GM23338 (cell line): Measurements from ENCODE around the gene RAD51B. TPM values are rescaled to one million over a fixed set of nuclear protein-coding genes. Genes with fewer than 3 reads are reported as not detected.

Experiments
- ATAC-seq: fragments of 200-7000 bp; cut with Tn5 transposase; 3 replicates; pipeline ENCODE4 v1.9.1; 2020
- DNase-seq: peaks from one replicate; pipeline ENCODE4 v3.0.0-alpha.2; 2015; ENCODE audit warnings: low spot score
- H2AFZ ChIP-seq: fragments of 200-600 bp; sonication (generic); 2 replicates; pipeline ENCODE4 v1.8.0; 2016; ENCODE audit warnings: antibody characterized with exemption, mild to moderate bottlenecking, moderate library complexity
- H3F3A ChIP-seq: fragments of 200-600 bp; sonication (generic); replicated peaks from 2 replicates; pipeline ENCODE4 v1.8.0; 2017; ENCODE audit warnings: antibody characterized with exemption, mixed run types, low read depth
- H3K27ac ChIP-seq: fragments of 200-600 bp; sonication (generic); 2 replicates; pipeline ENCODE4 v1.6.1; 2016; ENCODE audit warnings: low read depth
- H3K27me3 ChIP-seq: fragments of 200-600 bp; sonication (generic); 2 replicates; pipeline ENCODE4 v1.8.0; 2016; ENCODE audit warnings: mild to moderate bottlenecking, mixed run types, moderate library complexity; ENCODE audit not compliant: insufficient read depth
- H3K36me3 ChIP-seq: fragments of 200-600 bp; sonication (generic); 2 replicates; pipeline ENCODE4 v1.8.0; 2016; ENCODE audit warnings: mild to moderate bottlenecking; ENCODE audit not compliant: insufficient read depth
- H3K4me1 ChIP-seq: fragments of 200-600 bp; sonication (generic); 2 replicates; pipeline ENCODE4 v1.8.0; 2016; ENCODE audit warnings: mild to moderate bottlenecking, moderate library complexity; ENCODE audit not compliant: insufficient read depth
- H3K4me2 ChIP-seq: fragments of 200-600 bp; sonication (generic); 2 replicates; pipeline ENCODE4 v1.7.1; 2017; ENCODE audit warnings: mixed run types
- H3K4me3 ChIP-seq: fragments of 200-600 bp; sonication (generic); 2 replicates; pipeline ENCODE4 v1.6.1; 2016; ENCODE audit warnings: mixed run types
- H3K79me2 ChIP-seq: fragments of 200-600 bp; sonication (generic); replicated peaks from 2 replicates; pipeline ENCODE4 v1.8.0; 2017; ENCODE audit warnings: mild to moderate bottlenecking; ENCODE audit not compliant: insufficient read depth
- H3K9me2 ChIP-seq: fragments of 200-600 bp; sonication (generic); 2 replicates; pipeline ENCODE4 v1.8.0; 2017; ENCODE audit not compliant: insufficient read depth
- H4K20me1 ChIP-seq: fragments of 200-600 bp; sonication (generic); replicated peaks from 2 replicates; pipeline ENCODE4 v1.8.0; 2017; ENCODE audit warnings: mild to moderate bottlenecking; ENCODE audit not compliant: insufficient read depth
- H3K27ac Mint-ChIP-seq: 2 replicates; pipeline ENCODE4 v1.8.0; 2020; ENCODE audit warnings: inconsistent platforms, mild to moderate bottlenecking, moderate library complexity, mixed read lengths
- H3K27me3 Mint-ChIP-seq: 3 replicates; pipeline ENCODE4 v1.8.0; 2022; ENCODE audit warnings: low read depth, mild to moderate bottlenecking, moderate library complexity, mixed read lengths, inconsistent platforms; ENCODE audit not compliant: insufficient read depth, poor library complexity
- H3K36me3 Mint-ChIP-seq: 3 replicates; pipeline ENCODE4 v1.8.0; 2021; ENCODE audit warnings: low read depth, mild to moderate bottlenecking, inconsistent platforms, moderate library complexity, mixed read lengths
- H3K4me1 Mint-ChIP-seq: 3 replicates; pipeline ENCODE4 v1.8.0; 2020; ENCODE audit warnings: mild to moderate bottlenecking, inconsistent platforms, mixed read lengths
- H3K4me3 Mint-ChIP-seq: 3 replicates; pipeline ENCODE4 v1.8.0; 2021; ENCODE audit warnings: moderate library complexity, mild to moderate bottlenecking, inconsistent platforms, mixed read lengths
- H3K9me3 Mint-ChIP-seq: 3 replicates; pipeline ENCODE4 v1.8.0; 2020; ENCODE audit warnings: moderate library complexity, mild to moderate bottlenecking, inconsistent platforms, mixed read lengths
- CREB1 ChIP-seq: fragments of 250-450 bp; sonication (Bioruptor Pico); IDR thresholded peaks from 2 replicates; pipeline ENCODE4 v1.5.0; 2020; ENCODE audit warnings: low read depth, mild to moderate bottlenecking, moderate library complexity
- EZH2 ChIP-seq: fragments of 200-600 bp; sonication (generic); IDR thresholded peaks from one replicate; pipeline ENCODE4 v1.8.0; 2017; ENCODE audit warnings: antibody characterized with exemption, mild to moderate bottlenecking, low read depth; ENCODE audit not compliant: unreplicated experiment
- EZH2phosphoT487 ChIP-seq: fragments of 200-600 bp; sonication (generic); IDR thresholded peaks from one replicate; pipeline ENCODE4 v1.8.1; 2018; ENCODE audit warnings: antibody characterized with exemption; ENCODE audit not compliant: unreplicated experiment
- JUNB ChIP-seq: IDR thresholded peaks from one replicate; pipeline ENCODE4 v1.6.1; 2016; ENCODE audit warnings: antibody characterized with exemption; ENCODE audit not compliant: unreplicated experiment
- NANOG ChIP-seq: IDR thresholded peaks from 2 replicates; pipeline ENCODE4 v1.6.1; 2016; ENCODE audit warnings: antibody characterized with exemption, borderline replicate concordance
- POLR2AphosphoS5 ChIP-seq: IDR thresholded peaks from 2 replicates; pipeline ENCODE4 v1.6.1; 2016; ENCODE audit warnings: antibody characterized with exemption, low read depth
- REST ChIP-seq: IDR thresholded peaks from one replicate; pipeline ENCODE4 v1.6.1; 2018; ENCODE audit warnings: antibody characterized with exemption; ENCODE audit not compliant: unreplicated experiment
- STAT1 ChIP-seq: IDR thresholded peaks from one replicate; pipeline ENCODE4 v1.6.1; 2016; ENCODE audit warnings: antibody characterized with exemption; ENCODE audit not compliant: unreplicated experiment
- ZNF114 ChIP-seq: fragments of 250-450 bp; sonication (Bioruptor Pico); IDR thresholded peaks from 2 replicates; pipeline ENCODE4 v1.5.0; 2020; ENCODE audit warnings: mild to moderate bottlenecking, moderate library complexity
- ZNF331 ChIP-seq: fragments of 250-450 bp; sonication (Bioruptor Pico); IDR thresholded peaks from 2 replicates; pipeline ENCODE4 v1.5.0; 2020; ENCODE audit warnings: low read depth, mild to moderate bottlenecking, moderate library complexity
- ZNF462 ChIP-seq: fragments of 250-450 bp; sonication (Bioruptor Pico); IDR thresholded peaks from 2 replicates; pipeline ENCODE4 v1.5.0; 2020; ENCODE audit warnings: mild to moderate bottlenecking, moderate library complexity
- polyA plus RNA-seq: library from polyadenylated mRNA; unstranded; fragments of >200 nt; fragmentation: Nextera tagmentation; extraction: Ambion mirVana; gene quantifications from 2 replicates; pipeline ENCODE4 v1.2.1, GENCODE V29; 2016
- total RNA-seq: library from RNA; depleted of rRNA; stranded (reverse); fragments of >200 nt; shearing (Covaris generic); gene quantifications from 2 replicates; pipeline ENCODE4 v1.2.3, GENCODE V29; 2014
- TF ChIP-seq, protein P1 (sequence below): IDR thresholded peaks from 2 replicates; pipeline ENCODE4 v1.6.1; 2016; ENCODE audit warnings: antibody characterized with exemption
- TF ChIP-seq, protein P2 (sequence below), 2 experiments: fragments of 200-600 bp in 1 of 2; sonication (generic) in 1 of 2; conservative IDR thresholded peaks; 2 replicates each; pipeline versions ENCODE4 v1.5.1 to v1.6.1; 2016 to 2017; ENCODE audit warnings: antibody characterized with exemption in 2 of 2, low read depth in 2 of 2, mild to moderate bottlenecking in 2 of 2, moderate library complexity in 1 of 2

The RAD51B gene
- total and polyA plus RNA-seq, 2 experiments from 2014 or later: 15.7 to 29.1 TPM

GRCh38 chr14:68076451-68076850 is 256.9 kb downstream of the RAD51B start:
- Histone ChIP-seq H3K9me2 (no peaks in the 10 kb centered on the region), H3K36me3 (no peaks in the 10 kb centered on the region), H3K27ac (no peak overlapping the region), H3K4me1 (peaks cover 11% of the 10 kb centered on the region), H4K20me1 (no peaks in the 10 kb centered on the region), H2AFZ (no peak overlapping the region), H3F3A (no peaks in the 10 kb centered on the region), H3K27me3 (no peaks in the 10 kb centered on the region), H3K4me2 (no peak overlapping the region), H3K4me3 (no peak overlapping the region), H3K79me2 (no peaks in the 10 kb centered on the region)
- peaks cover 1% of the 10 kb centered on the region for H3K27me3 Mint-ChIP-seq
- no peak for DNase-seq
- no peak overlapping the region for H3K4me3 Mint-ChIP-seq
- H3K27ac Mint-ChIP-seq: no peak overlapping the region
- peaks cover 17% of the 10 kb centered on the region; the same call in 2 of the 3 replicates for H3K36me3 Mint-ChIP-seq
- TF ChIP-seq, protein P1, sequence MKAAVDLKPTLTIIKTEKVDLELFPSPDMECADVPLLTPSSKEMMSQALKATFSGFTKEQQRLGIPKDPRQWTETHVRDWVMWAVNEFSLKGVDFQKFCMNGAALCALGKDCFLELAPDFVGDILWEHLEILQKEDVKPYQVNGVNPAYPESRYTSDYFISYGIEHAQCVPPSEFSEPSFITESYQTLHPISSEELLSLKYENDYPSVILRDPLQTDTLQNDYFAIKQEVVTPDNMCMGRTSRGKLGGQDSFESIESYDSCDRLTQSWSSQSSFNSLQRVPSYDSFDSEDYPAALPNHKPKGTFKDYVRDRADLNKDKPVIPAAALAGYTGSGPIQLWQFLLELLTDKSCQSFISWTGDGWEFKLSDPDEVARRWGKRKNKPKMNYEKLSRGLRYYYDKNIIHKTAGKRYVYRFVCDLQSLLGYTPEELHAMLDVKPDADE: no peak
- TF ChIP-seq EZH2phosphoT487 (no peak), CREB1 (CRISPR knock-in tag) (no peak), POLR2AphosphoS5 (no peak), ZNF462 (CRISPR knock-in tag) (no peak), JUNB (no peak), NANOG (no peak), REST (no peak), ZNF331 (CRISPR knock-in tag) (no peak), EZH2 (no peak), ZNF114 (CRISPR knock-in tag) (no peak), STAT1 (no peak)
- TF ChIP-seq, protein P2, sequence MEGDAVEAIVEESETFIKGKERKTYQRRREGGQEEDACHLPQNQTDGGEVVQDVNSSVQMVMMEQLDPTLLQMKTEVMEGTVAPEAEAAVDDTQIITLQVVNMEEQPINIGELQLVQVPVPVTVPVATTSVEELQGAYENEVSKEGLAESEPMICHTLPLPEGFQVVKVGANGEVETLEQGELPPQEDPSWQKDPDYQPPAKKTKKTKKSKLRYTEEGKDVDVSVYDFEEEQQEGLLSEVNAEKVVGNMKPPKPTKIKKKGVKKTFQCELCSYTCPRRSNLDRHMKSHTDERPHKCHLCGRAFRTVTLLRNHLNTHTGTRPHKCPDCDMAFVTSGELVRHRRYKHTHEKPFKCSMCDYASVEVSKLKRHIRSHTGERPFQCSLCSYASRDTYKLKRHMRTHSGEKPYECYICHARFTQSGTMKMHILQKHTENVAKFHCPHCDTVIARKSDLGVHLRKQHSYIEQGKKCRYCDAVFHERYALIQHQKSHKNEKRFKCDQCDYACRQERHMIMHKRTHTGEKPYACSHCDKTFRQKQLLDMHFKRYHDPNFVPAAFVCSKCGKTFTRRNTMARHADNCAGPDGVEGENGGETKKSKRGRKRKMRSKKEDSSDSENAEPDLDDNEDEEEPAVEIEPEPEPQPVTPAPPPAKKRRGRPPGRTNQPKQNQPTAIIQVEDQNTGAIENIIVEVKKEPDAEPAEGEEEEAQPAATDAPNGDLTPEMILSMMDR (conservative IDR thresholded peaks at IDR 0.05; ENCODE audit: low read depth in 2 of 2): no peak
- H3K4me1 Mint-ChIP-seq: peaks cover 33% of the 10 kb centered on the region
- no peak for ATAC-seq
- peaks cover 9% of the 10 kb centered on the region for H3K9me3 Mint-ChIP-seq
